GM21367 (cell line): ENCODE measurements around the gene METTL9.
A peak's percentile ranks its signal among the peaks of the same experiment; 100 is the strongest.
"Not testable (repeated sequence)": the region's sequence is repeated elsewhere in the genome, so short reads cannot be mapped to it uniquely, and the experiment has no call there.

ENCODE experiments used
- ATAC-seq: cut with Tn5 transposase; IDR thresholded peaks from one replicate; pipeline ENCODE4 v1.9.1; 2021; ENCODE audit not compliant: unreplicated experiment

The METTL9 gene

GRCh38 chr16:21573506-21573905 lies 25.9 kb upstream of the METTL9 start:
- ATAC-seq = not testable (repeated sequence)

- ATAC-seq = no peak
Observed at GRCh38 chr16:21574372-21574771, 25.0 kb upstream of the METTL9 start.

- ATAC-seq = not testable (repeated sequence)
Observed at GRCh38 chr16:21576323-21576722, 23.1 kb upstream of the METTL9 start.

DNA sequence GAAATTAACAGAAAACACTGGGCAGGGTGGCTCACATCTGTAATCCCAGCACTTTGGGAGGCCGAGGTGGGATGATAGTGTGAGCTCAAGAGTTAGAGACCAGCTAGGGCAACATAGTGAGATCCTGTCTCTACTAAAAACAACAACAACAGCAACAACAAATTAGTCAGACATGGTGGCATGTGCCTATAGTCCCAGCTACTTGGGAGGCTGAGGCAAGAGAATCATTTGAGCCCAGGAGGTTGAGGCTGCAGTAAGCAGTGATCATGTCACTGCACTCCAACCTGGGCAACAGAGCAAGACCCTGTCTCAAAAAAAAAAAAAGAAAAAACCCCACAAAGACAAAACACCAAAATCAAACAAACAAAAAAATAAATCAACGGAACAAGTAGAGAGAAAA lies 21.9 kb upstream of the METTL9 start:
- ATAC-seq = not testable (repeated sequence)

GRCh38 chr16:21578311-21578710 lies 21.1 kb upstream of the METTL9 start:
- not testable (repeated sequence) for ATAC-seq

DNA sequence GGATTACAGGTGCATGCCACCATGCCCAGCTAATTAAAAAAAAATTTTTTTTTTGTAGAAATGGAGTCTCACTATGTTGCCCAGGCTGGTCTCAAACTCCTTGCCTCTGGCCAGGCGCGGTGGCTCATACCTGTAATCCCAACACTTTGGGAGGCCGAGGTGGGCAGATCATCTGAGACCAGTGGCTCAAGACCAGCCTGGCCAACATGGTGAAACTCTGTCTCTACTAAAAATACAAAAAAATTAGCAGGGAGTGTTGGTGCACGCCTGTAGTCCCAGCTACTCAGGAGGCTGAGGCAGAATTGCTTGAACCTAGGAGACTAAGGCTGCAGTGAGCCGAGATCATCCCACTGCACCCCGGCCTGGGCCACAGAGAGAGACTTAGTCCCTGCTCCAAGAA lies 19.2 kb upstream of the METTL9 start:
- ATAC-seq = not testable (repeated sequence)

DNA sequence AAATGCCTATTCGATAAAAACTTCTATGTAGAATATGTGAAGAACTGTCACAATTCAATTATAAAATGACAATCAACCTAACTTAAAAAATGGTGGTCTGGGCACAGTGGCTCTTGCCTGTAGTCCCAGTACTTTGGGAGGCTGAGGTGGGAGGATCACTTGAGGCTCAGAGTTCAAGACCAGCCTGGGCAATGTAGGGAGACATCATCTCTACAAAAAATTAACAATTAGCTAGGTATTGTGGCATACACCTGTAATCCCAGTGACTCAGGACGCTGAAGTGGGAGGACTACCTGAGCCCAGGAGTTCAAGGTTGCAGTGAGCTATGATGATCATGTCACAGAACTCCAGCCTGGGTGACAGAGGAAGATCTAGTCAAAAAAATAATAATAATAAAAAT lies 18.6 kb upstream of the METTL9 start:
- ATAC-seq = no peak

GRCh38 chr16:21584817-21585216 lies 14.6 kb upstream of the METTL9 start:
- no peak for ATAC-seq

- ATAC-seq = not testable (repeated sequence)
Observed at GRCh38 chr16:21588593-21588992, 10.8 kb upstream of the METTL9 start.

DNA sequence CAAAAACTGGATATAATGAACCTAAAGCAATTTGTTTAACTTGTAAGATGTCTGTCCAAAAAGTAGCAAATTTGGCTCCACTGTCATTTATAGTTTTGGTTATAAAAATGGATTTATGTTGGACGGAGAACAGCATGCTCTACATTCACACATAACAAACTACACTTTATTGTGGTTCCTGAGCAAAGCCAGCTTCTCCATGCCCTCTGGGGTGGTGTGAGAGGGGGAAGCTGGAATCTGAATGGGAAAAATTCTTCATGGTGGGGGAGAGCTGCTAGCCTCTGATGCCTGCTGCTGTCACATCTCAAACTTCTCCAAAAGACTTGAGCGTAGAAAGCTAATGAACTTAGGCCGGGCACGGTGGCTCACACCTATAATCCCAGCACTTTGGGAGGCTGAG lies 9.8 kb upstream of the METTL9 start:
- ATAC-seq = no peak

GRCh38 chr16:21590287-21590686 lies 9.1 kb upstream of the METTL9 start:
- ATAC-seq = no peak

DNA sequence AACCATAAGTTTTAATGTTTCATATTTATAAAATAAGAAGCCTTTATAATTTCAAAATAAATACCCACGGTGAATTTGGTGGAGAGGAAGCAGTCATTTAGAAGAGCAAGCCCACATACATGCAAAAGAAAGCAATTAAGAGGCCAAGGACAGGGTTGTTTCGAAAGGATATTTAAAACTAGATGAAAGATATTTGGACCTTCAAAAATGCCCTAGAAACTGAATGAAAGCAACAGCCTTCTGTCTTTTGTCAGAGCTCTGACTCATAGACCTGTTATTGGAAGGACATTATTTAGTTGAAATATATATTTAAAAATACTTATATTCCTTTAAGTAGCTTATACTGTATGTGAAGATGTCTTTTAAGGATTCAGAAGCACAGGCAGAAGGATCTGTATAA lies 8.6 kb upstream of the METTL9 start:
- ATAC-seq = no peak

DNA sequence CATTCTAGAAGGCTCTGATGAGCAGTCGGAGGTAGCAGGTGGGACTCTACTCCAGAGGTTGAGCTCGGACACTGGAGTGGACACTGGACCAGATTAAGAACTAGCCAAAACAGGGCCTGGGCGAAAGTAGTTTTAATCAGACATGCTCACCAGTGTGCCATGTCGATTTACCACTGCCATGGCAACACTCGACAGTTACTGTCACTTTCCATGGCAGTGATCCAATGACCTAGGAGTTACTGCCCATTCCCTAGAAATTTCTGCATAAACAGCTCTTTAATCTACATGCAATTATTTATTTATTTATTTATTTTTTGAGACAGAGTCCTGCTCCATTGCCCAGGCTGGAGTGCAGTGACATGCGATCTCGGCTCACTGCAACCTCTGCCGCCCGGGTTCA lies 7.2 kb upstream of the METTL9 start:
- ATAC-seq = no peak

DNA sequence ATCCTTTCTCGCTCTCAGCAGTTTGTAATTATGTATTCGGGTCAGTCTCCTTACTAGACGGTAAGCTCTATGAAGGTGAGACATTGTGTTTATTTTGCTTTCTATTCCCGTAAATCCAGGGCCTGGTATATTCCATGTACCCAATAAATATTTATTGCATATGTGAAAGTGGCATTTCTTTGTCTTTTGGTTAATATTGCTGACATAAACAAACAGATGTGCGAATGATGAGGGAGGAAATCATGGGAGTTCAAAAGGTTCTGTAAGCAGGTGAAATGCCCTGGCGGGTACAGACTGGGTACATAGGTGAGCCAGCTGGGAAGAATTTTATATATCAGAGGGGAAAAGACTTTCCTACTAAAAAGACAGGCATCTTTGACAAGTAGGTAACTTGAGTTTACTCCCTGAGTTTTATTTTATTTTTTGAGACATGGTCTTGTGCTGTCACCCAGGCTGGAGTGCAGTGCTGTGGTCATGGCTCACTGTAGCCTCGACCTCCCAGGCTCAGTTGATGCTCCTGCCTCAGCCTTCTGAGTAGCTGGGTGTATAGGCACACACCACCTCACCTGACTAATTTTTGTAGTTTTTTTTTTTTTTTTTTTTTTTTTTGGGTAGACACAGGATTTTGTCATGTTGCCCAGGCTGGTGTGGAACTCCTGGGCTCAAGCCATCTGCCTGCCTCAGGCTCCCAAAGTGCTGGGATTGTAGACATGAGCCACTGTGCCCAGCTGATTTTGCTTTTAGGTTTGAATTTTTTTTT lies 5.7 kb upstream of the METTL9 start:
- no peak for ATAC-seq

- no peak for ATAC-seq
Observed at GRCh38 chr16:21597561-21598030, 1.8 kb upstream of the METTL9 start.

DNA sequence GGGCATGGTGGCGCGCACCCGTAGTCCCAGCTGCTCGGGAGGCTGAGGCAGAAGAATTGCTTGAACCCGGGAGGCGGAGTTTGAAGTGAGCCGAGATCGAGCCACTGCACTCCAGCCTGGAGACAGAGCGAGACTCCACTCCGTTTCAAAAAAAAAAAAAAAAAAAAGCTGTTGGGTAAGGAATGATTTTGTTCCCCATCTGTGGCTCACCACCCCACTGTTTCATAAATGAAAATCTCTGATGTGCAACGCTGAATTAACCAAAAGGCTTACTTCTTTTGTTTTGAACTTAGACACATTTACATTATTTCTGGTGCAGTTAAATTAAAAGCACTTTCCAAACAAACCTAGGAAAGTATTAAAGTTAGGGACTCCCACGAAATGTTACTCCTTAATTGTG lies 1.2 kb upstream of the METTL9 start:
- no peak for ATAC-seq

DNA sequence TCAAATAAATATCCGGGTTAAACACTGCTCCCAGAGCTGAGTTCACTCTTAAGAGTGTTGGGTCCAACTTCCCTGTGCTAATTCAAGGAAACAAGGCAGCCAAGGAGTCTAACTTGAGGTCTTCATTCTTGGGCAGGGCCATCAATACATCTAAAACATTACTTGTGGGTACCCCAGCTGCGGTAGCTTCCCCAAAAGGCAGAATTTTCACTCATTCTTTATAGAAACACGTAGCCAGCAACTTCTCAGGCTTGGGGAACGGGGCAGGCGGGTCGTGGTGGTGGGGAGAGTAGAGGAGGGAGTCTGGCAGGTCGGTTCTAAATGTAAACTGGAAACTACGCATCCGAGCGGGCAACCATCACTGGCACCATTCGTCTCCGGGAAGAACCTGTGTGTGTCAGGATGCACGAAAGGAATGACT lies 666 bp upstream of the METTL9 start:
- ATAC-seq = no peak

- peak; percentile 15 for ATAC-seq
Observed at GRCh38 chr16:21600031-21600773, 825 bp downstream of the METTL9 start.

DNA sequence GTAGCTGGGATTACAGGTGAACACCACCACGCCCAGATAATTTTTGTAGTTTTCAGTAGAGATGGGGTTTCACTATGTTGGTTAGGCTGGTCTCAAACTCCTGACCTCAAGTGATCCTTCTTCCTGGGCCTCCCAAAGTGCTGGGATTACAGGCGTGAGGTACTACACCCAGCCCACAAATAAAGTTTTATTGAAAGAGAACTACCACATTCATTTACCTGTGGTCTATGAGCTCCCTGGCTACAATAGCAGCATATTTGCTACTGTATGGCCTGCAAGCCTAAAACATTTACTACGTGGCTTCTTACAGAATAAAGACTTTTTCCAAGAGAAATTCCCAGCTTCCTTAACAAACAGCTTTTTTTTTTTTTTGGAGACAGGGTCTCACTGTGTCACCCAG lies 3.4 kb downstream of the METTL9 start:
- no peak for ATAC-seq

GRCh38 chr16:21603928-21604327 lies 4.6 kb downstream of the METTL9 start:
- no peak for ATAC-seq

GRCh38 chr16:21605848-21606247 lies 6.5 kb downstream of the METTL9 start:
- ATAC-seq = not testable (repeated sequence)

DNA sequence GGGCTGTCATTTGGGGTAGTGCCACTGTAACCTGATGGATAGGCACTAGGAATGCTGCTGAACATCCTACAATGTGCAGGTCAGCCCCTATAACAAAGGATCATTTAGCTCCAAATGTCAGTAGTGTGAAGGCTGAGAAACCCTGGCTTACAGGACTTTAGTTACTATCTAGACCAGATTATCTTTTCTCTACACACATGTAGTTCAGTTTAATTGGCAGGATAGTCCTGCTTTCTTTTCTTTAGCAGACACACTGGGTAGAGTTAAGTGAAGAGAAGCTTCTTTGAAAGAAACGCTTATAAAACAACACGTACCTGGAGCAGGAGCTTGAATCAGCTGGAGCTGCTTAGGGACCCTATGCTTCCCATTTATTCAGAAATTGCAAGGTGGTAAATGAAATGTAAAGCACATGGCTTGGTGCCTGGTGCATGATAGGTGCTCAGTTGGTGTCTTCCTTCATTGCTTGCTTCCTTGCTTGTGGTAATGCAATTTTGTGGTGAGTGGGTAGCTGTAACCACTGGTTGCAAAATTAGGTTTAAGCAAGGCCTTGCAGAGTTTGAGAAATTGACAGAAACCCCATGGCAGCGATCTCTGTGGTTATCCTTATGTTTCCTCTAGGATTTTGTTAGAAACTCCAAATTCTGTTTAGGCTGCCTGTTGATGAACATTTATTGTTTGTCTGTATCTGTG lies 9.4 kb downstream of the METTL9 start:
- ATAC-seq = no peak
